ENCODE measurements around the gene BBS12. TPM values are rescaled to one million over a fixed set of nuclear protein-coding genes. Genes with fewer than 3 reads are reported as not detected.

The BBS12 gene
- polyA plus RNA-seq, 1 of the 3 experiments (the other 2 are of a cell fraction): 1.5 TPM

DNA sequence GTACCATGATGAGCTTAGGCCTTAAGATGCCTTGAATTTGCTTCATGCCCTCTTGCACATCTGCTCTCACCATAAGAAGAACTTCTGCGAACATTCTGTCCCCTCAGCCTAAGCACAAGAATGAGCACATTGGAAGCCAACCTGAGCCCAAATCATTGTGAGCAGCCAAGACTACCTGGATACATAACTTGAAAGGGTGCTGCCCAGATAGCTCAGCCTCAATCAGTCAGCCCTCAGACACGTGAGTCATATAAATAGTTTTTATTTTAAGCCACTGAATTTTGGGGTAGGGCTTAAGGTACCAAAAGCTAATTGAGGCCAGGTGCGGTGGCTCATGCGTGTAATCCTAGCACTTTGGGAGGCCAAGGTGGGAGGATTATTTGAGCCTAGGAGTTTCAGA lies 27.5 kb upstream of the BBS12 start:
- Histone ChIP-seq H3F3A (replicated peaks; ENCODE audit: insufficient read depth) (peaks cover 3% of the 10 kb centered on the region), H3K9me2 (no peaks in the 10 kb centered on the region), H3K4me3 (ENCODE audit: low read depth in 2 of 2, low read length in 1 of 2) (no peak overlapping the region), H3K9me3 (no peaks in the 10 kb centered on the region), H3K27ac (ENCODE audit: low read depth in 2 of 2, low read length in 1 of 2) (no peak overlapping the region), H3K4me1 (ENCODE audit: control insufficient read depth in 1 of 2, insufficient read depth in 2 of 2, low read depth in 1 of 2, low read length in 1 of 2) (peaks cover 5% of the 10 kb centered on the region in 2 experiments; a peak in 1 of 4 replicates), H4K20me1 (ENCODE audit: insufficient read depth) (no peaks in the 10 kb centered on the region), H3K4me2 (no peak overlapping the region), H3K9ac (no peak overlapping the region), H3K36me3 (replicated peaks in 1 of 2; ENCODE audit: control insufficient read depth in 1 of 2, insufficient read depth in 2 of 2, low read length in 1 of 2) (no peaks in the 10 kb centered on the region), H3K27me3 (ENCODE audit: insufficient read depth) (no peaks in the 10 kb centered on the region), H3K79me2 (ENCODE audit: insufficient read depth) (no peaks in the 10 kb centered on the region), H2AFZ (ENCODE audit: low read depth) (no peak overlapping the region)
- no peak for TF ChIP-seq RXRA (IDR thresholded peaks at IDR 0.05; ENCODE audit: borderline replicate concordance, low read depth)
- TF ChIP-seq SMC3 (IDR thresholded peaks at IDR 0.05; ENCODE audit: low read depth, low read length): no peak
- no peak for TF ChIP-seq NRF1 (IDR thresholded peaks at IDR 0.05; ENCODE audit: low read depth, low read length)
- TF ChIP-seq POLR2AphosphoS5 (IDR thresholded peaks at IDR 0.05; ENCODE audit: low read depth, low read length): no peak
- TF ChIP-seq JUND (IDR thresholded peaks at IDR 0.05): no peak
- no peak for TF ChIP-seq GABPA (IDR thresholded peaks at IDR 0.05; ENCODE audit: low read depth)
- TF ChIP-seq, protein P1, sequence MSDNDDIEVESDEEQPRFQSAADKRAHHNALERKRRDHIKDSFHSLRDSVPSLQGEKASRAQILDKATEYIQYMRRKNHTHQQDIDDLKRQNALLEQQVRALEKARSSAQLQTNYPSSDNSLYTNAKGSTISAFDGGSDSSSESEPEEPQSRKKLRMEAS (IDR thresholded peaks at IDR 0.05; ENCODE audit: low read depth): no peak
- TF ChIP-seq, protein P2, sequence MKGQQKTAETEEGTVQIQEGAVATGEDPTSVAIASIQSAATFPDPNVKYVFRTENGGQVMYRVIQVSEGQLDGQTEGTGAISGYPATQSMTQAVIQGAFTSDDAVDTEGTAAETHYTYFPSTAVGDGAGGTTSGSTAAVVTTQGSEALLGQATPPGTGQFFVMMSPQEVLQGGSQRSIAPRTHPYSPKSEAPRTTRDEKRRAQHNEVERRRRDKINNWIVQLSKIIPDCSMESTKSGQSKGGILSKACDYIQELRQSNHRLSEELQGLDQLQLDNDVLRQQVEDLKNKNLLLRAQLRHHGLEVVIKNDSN (IDR thresholded peaks at IDR 0.05; ENCODE audit: borderline replicate concordance, low read depth): no peak
- TF ChIP-seq TEAD4 (IDR thresholded peaks at IDR 0.05; ENCODE audit: borderline replicate concordance, insufficient read depth): no peak
- TF ChIP-seq MXI1 (IDR thresholded peaks at IDR 0.05; ENCODE audit: low read depth, low read length): no peak
- no peak for TF ChIP-seq GATA2 (CRISPR knock-in tag; IDR thresholded peaks at IDR 0.05)
- TF ChIP-seq, protein P3, sequence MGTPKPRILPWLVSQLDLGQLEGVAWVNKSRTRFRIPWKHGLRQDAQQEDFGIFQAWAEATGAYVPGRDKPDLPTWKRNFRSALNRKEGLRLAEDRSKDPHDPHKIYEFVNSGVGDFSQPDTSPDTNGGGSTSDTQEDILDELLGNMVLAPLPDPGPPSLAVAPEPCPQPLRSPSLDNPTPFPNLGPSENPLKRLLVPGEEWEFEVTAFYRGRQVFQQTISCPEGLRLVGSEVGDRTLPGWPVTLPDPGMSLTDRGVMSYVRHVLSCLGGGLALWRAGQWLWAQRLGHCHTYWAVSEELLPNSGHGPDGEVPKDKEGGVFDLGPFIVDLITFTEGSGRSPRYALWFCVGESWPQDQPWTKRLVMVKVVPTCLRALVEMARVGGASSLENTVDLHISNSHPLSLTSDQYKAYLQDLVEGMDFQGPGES (IDR thresholded peaks at IDR 0.05; ENCODE audit: low read depth, low read length): no peak
- TF ChIP-seq FOSL2 (IDR thresholded peaks at IDR 0.05; ENCODE audit: borderline replicate concordance, low read depth): no peak
- TF ChIP-seq FOXJ3 (CRISPR knock-in tag; IDR thresholded peaks at IDR 0.05): no peak
- no peak for TF ChIP-seq ELF1 (IDR thresholded peaks at IDR 0.05)
- no peak for DNase-seq
- ChIA-PET POLR2A (no interaction called here), CTCF (interaction anchor here (1.3 kb wide), 1 partner anchor 12 kb away, joined by 4 read pairs; no protein-coding TSS in a partner anchor)
- 89% methylated on average over 4 of the region's 4 CpGs for WGBS (ENCODE audit: low lambda C conversion rate)

GRCh38 chr4:122705547-122706117 lies 26.9 kb upstream of the BBS12 start:
- no peaks in the 10 kb centered on the region for H3K79me2 ChIP-seq (ENCODE audit: insufficient read depth)
- DNase-seq: no peak
- WGBS (ENCODE audit: low lambda C conversion rate): 19% methylated on average over 1 of the region's 1 CpG
- H3K4me1 ChIP-seq (ENCODE audit: control insufficient read depth in 1 of 2, insufficient read depth in 2 of 2, low read depth in 1 of 2, low read length in 1 of 2): 0 out of 4 replicates have a peak, but pooled peaks cover 0 to 4% of the 10 kb centered on the region in 2 experiments
- no peaks in the 10 kb centered on the region for H4K20me1 ChIP-seq (ENCODE audit: insufficient read depth)
- no peak overlapping the region for H3K4me3 ChIP-seq (ENCODE audit: low read depth in 2 of 2, low read length in 1 of 2)
- H3K36me3 ChIP-seq (replicated peaks in 1 of 2; ENCODE audit: control insufficient read depth in 1 of 2, insufficient read depth in 2 of 2, low read length in 1 of 2): no peaks in the 10 kb centered on the region
- POLR2A ChIA-PET: no interaction called here
- H3F3A ChIP-seq (replicated peaks; ENCODE audit: insufficient read depth): peaks cover 9% of the 10 kb centered on the region
- no peak overlapping the region for H3K4me2 ChIP-seq
- H2AFZ ChIP-seq (ENCODE audit: low read depth): no peak overlapping the region
- no peak overlapping the region for H3K27ac ChIP-seq (ENCODE audit: low read depth in 2 of 2, low read length in 1 of 2)
- H3K27me3 ChIP-seq (ENCODE audit: insufficient read depth): no peaks in the 10 kb centered on the region
- no peaks in the 10 kb centered on the region for H3K9me3 ChIP-seq
- TF ChIP-seq RAD21 (IDR thresholded peaks at IDR 0.05; ENCODE audit: low read length) (no peak), TCF12 (IDR thresholded peaks at IDR 0.05) (no peak)
- H3K9ac ChIP-seq: no peak overlapping the region
- CTCF ChIA-PET: interaction anchor here (1.3 kb wide), 1 partner anchor 11 kb away, joined by 4 read pairs; no protein-coding TSS in a partner anchor
- H3K9me2 ChIP-seq: no peaks in the 10 kb centered on the region
